HepG2 (cell line): ENCODE results near the gene ATP9A. TPM values are rescaled to one million over a fixed set of nuclear protein-coding genes. Genes with fewer than 3 reads are reported as not detected.
A peak's percentile ranks its signal among the peaks of the same experiment; 100 is the strongest.

Experiments
- BRD4 ChIP-seq: sonication (generic); formaldehyde crosslinking; IDR thresholded peaks from 2 replicates; pipeline ENCODE4 v1.4.0; 2020; ENCODE audit warnings: missing genetic modification reagents
- DRAP1 ChIP-seq: IDR thresholded peaks from 2 replicates; pipeline ENCODE4 v1.6.1; 2016; ENCODE audit warnings: missing genetic modification reagents, missing compliant biosample characterization
- FOXP1 ChIP-seq, 2 experiments: fragments of 450-650 bp in 1 of 2; IDR thresholded peaks; 2 replicates each; pipeline ENCODE4 v1.6.1; 2017 to 2018; ENCODE audit warnings: antibody characterized with exemption in 1 of 2
- GATAD1 ChIP-seq: IDR thresholded peaks from 2 replicates; pipeline ENCODE4 v1.6.1; 2016; ENCODE audit warnings: missing genetic modification reagents, missing compliant biosample characterization
- JUN ChIP-seq: sonication (generic); formaldehyde crosslinking; IDR thresholded peaks from 2 replicates; pipeline ENCODE4 v1.4.0; 2020; ENCODE audit warnings: mild to moderate bottlenecking, missing genetic modification reagents
- KDM1A ChIP-seq: IDR thresholded peaks from 2 replicates; pipeline ENCODE4 v1.6.1; 2016; ENCODE audit warnings: missing compliant biosample characterization
- KDM2A ChIP-seq: sonication (generic); formaldehyde crosslinking; IDR thresholded peaks from 2 replicates; pipeline ENCODE4 v1.4.0; 2020; ENCODE audit warnings: low read depth, missing genetic modification reagents, borderline replicate concordance
- RCOR2 ChIP-seq: IDR thresholded peaks from 2 replicates; pipeline ENCODE4 v1.6.1; 2016; ENCODE audit warnings: missing biosample characterization, missing genetic modification reagents
- SOX6 ChIP-seq, 2 experiments: fragments of 450-650 bp in 1 of 2; sonication (generic) in 1 of 2; formaldehyde crosslinking in 1 of 2; IDR thresholded peaks; 2 replicates each; pipeline versions ENCODE4 v1.4.0 to v1.6.1; 2017 to 2020; ENCODE audit warnings: antibody characterized with exemption in 1 of 2, mild to moderate bottlenecking in 1 of 2, missing genetic modification reagents in 1 of 2
- SP5 ChIP-seq: IDR thresholded peaks from 2 replicates; pipeline ENCODE4 v1.6.1; 2016; ENCODE audit warnings: low read depth, borderline replicate concordance
- TFAP4 ChIP-seq: sonication (generic); IDR thresholded peaks from 2 replicates; pipeline ENCODE4 v1.6.1; 2016; ENCODE audit warnings: low read depth, borderline replicate concordance
- XRCC5 ChIP-seq: fragments of 200-400 bp; formaldehyde crosslinking; optimal IDR thresholded peaks from 2 replicates; pipeline ENCODE3; 2017; ENCODE audit warnings: mild to moderate bottlenecking, low read length
- YEATS2 ChIP-seq: sonication (generic); formaldehyde crosslinking; IDR thresholded peaks from 2 replicates; pipeline ENCODE4 v1.4.0; 2020; ENCODE audit warnings: missing genetic modification reagents, borderline replicate concordance
- ZBTB2 ChIP-seq: sonication (generic); formaldehyde crosslinking; IDR thresholded peaks from 2 replicates; pipeline ENCODE4 v1.8.0; 2022; ENCODE audit warnings: low read depth, missing genetic modification reagents
- ZNF274 ChIP-seq: sonication (generic); formaldehyde crosslinking; IDR thresholded peaks from 2 replicates; pipeline ENCODE4 v1.5.1; 2020; ENCODE audit warnings: mild to moderate bottlenecking, missing genetic modification reagents
- ZNF350 ChIP-seq: sonication (generic); formaldehyde crosslinking; IDR thresholded peaks from 2 replicates; pipeline ENCODE4 v1.4.0; 2020; ENCODE audit warnings: mild to moderate bottlenecking, low read depth, missing genetic modification reagents, borderline replicate concordance
- ZNF431 ChIP-seq: sonication (generic); formaldehyde crosslinking; IDR thresholded peaks from 2 replicates; pipeline ENCODE4 v1.9.0; 2022; ENCODE audit warnings: missing genetic modification reagents, low read depth, mild to moderate bottlenecking, borderline replicate concordance
- ZNF460 ChIP-seq: sonication (generic); formaldehyde crosslinking; IDR thresholded peaks from 2 replicates; pipeline ENCODE4 v1.5.1; 2020; ENCODE audit warnings: missing genetic modification reagents, mild to moderate bottlenecking, borderline replicate concordance
- ZNF567 ChIP-seq: sonication (generic); formaldehyde crosslinking; IDR thresholded peaks from 2 replicates; pipeline ENCODE4 v1.8.1; 2023; ENCODE audit warnings: mild to moderate bottlenecking, missing genetic modification reagents, borderline replicate concordance
- ZNF580 ChIP-seq: IDR thresholded peaks from 2 replicates; pipeline ENCODE4 v1.6.1; 2016; ENCODE audit warnings: low read depth, borderline replicate concordance
- ZNF710 ChIP-seq: sonication (generic); formaldehyde crosslinking; IDR thresholded peaks from 2 replicates; pipeline ENCODE4 v1.5.0; 2020; ENCODE audit warnings: mild to moderate bottlenecking, missing genetic modification reagents, borderline replicate concordance
- ZNF883 ChIP-seq: sonication (generic); formaldehyde crosslinking; IDR thresholded peaks from 2 replicates; pipeline ENCODE4 v1.5.1; 2020; ENCODE audit warnings: mild to moderate bottlenecking, missing genetic modification reagents; ENCODE audit errors: not compliant biosample characterization
- polyA plus RNA-seq, 8 experiments: library from polyadenylated mRNA; depleted of rRNA in 3 of 8; stranded (reverse) in 7 of 8; unstranded in 1 of 8; fragments of >200 nt; fragmentation: Illumina TruSeq in 4 of 8; extraction: Trizol in 4 of 8; gene quantifications; 2 replicates each; pipeline versions ENCODE4 v1.2.1 to v1.2.3, GENCODE V29; 2011 to 2016; ENCODE audit warnings: low read depth in 4 of 8, missing spikeins in 1 of 8, mixed read lengths in 1 of 8; ENCODE audit not compliant: insufficient read depth in 1 of 8
- total RNA-seq, 5 experiments: library from RNA; depleted of rRNA; stranded (reverse); fragments of >200 nt; fragmentation: Illumina TruSeq; extraction: Trizol; gene quantifications; 2 replicates each; pipeline ENCODE4 v1.2.3, GENCODE V29; 2016; ENCODE audit warnings: low read depth in 1 of 5

The ATP9A gene
- total and polyA plus RNA-seq, 2 of the 13 experiments (the other 11 are each of a cell fraction or from before 2014, with no cell fraction given), result 11.8 to 18.5 TPM

- peak; percentile 66; the same call in 1 of the 2 replicates for TF ChIP-seq DRAP1 (CRISPR knock-in tag)
- peak; percentile 35; the same call in 1 of the 2 replicates for TF ChIP-seq ZNF580 (CRISPR knock-in tag)
- TF ChIP-seq TFAP4, result no peak
- TF ChIP-seq ZNF883, result no peak
- no peak for TF ChIP-seq FOXP1 (IDR thresholded peaks at IDR 0.05)
- peak; percentile 91 for TF ChIP-seq FOXP1 (CRISPR knock-in tag; IDR thresholded peaks at IDR 0.05)
- peak; percentile 71; the same call in 1 of the 2 replicates for TF ChIP-seq ZNF567
- TF ChIP-seq SOX6 (IDR thresholded peaks at IDR 0.05), result no peak
- TF ChIP-seq SOX6 (CRISPR knock-in tag; IDR thresholded peaks at IDR 0.05), result peak; percentile 37; the same call in 1 of the 2 replicates
- peak; percentile 46; the same call in 1 of the 2 replicates for TF ChIP-seq ZNF710 (CRISPR knock-in tag)
- TF ChIP-seq JUN (CRISPR knock-in tag), result no peak
- TF ChIP-seq ZNF274 (CRISPR knock-in tag), result peak; percentile 78; the same call in 1 of the 2 replicates
- no peak for TF ChIP-seq BRD4 (CRISPR knock-in tag)
- TF ChIP-seq YEATS2 (CRISPR knock-in tag), result no peak
- TF ChIP-seq KDM1A (CRISPR knock-in tag), result 0 out of 2 replicates have a peak, but pooled peaks have one; percentile 45
- no peak for TF ChIP-seq ZNF431 (CRISPR knock-in tag)
- no peak for TF ChIP-seq ZBTB2 (CRISPR knock-in tag)
- no peak for TF ChIP-seq ZNF460 (CRISPR knock-in tag)
- no peak for TF ChIP-seq ZNF350 (CRISPR knock-in tag)
- TF ChIP-seq GATAD1 (CRISPR knock-in tag), result no peak
- 0 out of 2 replicates have a peak, but pooled peaks have one; percentile 32 for TF ChIP-seq SP5 (CRISPR knock-in tag)
- TF ChIP-seq RCOR2 (CRISPR knock-in tag), result no peak; the same call in 1 of the 2 replicates
- TF ChIP-seq XRCC5, result peak; percentile 52
- TF ChIP-seq KDM2A (CRISPR knock-in tag), result 0 out of 2 replicates have a peak, but pooled peaks have one; percentile 32
Measured at GRCh38 chr20:51735728-51736600, 32.2 kb downstream of the ATP9A start (continued).
